Putamen (tissue), 1 donor: ENCODE measurements around the gene KMT5B.
A peak's percentile ranks its signal among the peaks of the same experiment; 100 is the strongest.

Source experiments
- DNase-seq: peaks from one replicate; pipeline ENCODE4 v3.0.0-alpha.2; 2016; ENCODE audit warnings: low spot score

KMT5B gene

DNA sequence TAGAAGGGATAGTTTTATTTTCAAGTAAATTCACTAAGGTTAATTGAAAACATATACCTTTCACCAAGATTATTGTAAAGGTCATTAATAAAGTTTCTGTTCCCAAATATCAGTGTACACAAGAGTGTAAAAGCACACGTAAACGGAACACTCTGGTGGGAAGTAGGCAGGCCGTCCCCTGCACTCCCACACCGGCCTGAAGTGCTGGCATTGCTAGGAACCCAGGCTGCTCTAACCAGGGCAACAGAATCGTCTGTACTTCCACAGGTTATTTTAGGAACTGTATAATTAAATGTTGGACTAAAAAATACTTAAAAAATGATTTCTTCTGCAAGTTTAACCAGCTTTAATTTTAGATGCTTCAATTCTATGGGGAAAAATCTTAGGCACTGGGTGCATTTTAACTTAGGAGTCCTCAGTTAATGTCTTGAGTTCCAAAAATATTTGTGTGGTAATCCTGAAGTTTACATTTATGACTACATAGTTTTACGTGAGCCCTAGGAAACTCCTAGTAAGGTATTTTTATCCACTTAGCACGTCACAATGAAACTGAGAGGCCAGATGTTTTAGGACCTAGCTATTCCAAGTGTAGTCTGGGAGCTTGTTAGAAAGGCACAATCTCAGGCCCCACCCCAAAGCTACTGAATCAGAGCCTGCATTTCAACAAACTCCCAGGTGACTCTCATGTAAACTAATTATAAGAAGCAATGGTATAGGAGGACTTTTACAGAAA, 31.2 kb downstream of the KMT5B start:
- no peak for DNase-seq

DNA sequence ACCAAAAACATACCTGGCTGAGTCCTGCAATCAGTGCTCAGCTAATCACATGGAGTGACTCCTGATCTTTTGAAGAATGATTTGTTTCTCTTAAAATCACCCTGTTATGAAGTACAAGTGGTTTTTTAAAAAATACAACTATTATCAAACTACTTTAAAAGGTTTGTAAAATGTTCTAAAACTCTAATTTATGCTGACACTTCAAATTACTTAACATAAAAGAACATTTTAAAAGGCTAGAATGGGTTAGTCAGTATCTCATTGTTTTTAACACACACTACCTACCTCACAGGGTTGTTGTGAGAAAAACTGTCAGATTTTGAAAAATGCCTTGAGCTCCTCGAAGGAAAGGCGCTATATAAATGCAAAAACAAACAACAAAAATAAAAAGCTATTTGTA, 33.2 kb downstream of the KMT5B start:
- DNase-seq = no peak

DNA sequence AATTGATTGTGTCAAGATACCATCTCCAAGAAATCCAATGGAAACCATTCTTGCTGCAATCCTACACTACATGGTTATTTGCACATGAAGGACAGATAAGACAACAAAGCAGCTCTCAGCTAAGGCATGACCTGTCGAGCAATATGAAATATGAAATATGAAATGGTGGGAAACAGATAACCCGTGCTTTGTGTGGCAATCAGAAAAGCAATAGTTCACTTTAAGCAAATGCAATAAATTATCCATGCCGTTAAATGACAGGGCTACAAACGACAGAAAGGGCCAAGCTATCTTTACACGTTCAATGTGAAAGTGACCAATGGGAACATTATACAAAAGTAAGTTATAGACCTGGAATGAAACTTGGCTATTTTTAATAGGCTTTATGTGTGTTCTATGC, 35.2 kb downstream of the KMT5B start:
- DNase-seq = no peak

DNA sequence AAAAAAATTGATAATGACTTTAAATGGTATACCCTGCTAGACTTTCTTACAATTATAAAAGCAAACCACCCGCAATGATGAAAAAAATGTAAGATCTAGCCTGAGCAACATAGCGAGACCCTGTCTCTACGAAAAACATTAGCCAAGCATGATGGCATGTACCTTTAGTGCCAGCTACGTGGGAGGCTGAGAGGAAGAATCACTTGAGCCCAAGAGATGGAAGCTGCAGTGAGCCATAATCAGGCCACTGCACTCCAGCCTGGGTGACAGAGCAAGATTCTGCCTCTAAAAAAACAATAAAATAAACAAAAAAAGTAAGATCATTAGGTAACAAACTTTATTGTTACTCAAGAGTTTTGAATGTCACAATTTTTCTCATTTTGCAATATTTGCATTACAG, 39.2 kb downstream of the KMT5B start:
- DNase-seq = no peak

DNA sequence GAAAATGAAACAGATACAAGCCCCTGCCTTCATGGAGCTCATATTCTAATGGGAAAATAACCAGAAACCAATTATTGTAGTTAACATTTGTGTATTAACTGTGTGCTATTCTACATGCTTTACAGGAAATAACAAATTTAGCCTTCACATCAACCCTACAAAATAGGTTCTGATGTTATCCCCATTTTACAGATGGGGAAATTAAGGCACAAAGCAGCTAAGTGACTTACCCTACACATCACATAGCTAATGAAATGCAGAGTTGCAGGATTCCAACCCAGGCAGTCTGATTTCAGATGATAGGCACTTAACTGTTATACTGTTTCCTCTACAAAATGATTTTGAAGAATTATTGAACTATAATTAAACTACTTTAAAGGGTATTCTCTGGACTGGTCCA, 43.7 kb downstream of the KMT5B start:
- no peak for DNase-seq

DNA sequence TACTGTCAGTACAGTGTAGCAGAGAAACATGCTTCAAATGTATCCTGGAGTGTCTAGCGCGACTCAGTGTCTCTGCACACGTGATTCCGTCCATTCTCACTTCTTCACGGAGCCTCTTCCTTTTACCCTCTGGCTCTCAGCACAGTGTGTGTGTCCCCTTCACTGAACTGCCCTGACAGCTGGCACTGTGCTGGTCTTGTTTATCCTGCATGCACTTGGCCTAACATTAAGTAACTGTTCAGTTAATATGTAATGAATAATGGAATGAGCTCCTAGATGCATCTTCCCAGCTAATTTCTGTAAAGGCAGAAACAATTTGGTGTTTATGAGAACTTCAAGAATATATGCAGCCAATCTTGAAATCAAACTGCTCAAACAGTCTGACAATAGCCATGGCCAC, 44.4 kb downstream of the KMT5B start:
- no peak for DNase-seq

DNA sequence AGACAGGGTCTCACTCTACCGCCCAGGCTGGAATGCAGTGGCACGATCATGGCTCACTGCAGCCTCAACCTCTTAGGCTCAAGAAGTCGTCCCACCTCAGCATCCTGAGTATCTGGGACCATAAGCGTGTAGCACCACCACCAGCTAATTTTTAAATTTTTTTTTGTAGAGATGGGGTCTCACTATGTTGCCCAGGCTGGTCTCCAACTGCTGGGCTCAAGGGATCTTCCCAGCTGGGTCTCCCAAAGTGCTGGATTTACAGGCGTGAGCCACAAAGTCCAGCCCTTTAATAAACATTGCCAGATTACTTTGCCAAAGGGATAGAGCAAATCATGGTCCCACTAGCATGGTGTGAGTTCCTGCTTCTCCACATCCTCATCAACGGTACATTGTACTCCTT, 45.6 kb downstream of the KMT5B start:
- DNase-seq = no peak

DNA sequence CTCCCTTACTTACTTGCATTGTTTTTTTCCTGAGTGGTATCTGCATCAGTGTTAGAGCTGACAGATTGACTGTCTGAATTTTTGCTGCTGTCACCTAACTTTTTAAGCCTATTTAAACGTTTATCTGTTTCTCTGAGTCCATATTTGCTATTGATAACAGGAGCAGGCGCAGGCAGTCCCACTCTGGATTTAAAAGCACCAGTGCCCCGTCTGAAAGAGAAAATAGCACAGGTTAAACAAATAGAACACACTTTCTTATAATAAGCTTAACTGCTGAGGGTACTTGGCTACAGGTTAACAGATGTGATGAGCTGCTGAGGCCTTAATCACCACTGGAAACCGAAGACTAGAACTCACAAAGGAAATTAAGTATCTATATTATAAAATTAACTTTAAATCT, 46.1 kb downstream of the KMT5B start:
- no peak for DNase-seq

DNA sequence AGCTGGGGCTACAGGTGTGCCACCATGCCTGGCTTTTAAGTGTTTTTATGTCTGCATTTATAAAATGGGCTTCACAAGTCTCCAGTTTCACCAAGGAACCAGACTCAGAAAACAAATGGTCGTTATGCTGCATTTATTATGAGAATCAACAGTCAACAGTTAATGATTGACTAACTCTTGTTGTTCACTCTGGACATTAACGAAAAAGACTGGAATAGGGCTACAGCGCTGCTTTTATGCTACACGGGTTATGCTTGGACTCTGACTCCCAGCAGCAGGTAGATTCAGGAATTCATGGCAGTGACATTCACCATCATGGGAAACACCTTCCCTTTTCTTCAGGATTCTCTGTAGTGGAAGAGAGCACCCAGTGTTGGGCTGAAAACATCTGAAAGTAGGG, 47.5 kb downstream of the KMT5B start:
- no peak for DNase-seq

DNA sequence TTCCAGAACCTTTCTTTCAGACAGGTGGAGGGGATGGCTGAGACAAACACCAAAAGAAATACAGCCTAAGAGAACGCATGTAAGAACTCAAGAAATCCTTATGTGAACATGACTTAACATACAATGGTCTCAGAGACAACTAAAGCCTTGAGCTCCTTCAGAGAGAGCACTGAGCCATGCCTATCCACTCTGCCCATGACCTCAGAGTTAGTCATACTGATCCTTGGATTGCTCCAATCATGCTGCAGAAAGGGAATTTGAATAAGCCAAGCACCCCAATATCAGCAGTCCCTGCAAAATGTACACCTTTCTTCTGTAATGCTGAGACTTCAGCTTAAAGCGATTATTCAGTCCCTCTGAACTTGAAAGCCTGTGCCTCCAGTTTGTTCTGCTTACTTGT, 48.7 kb downstream of the KMT5B start:
- DNase-seq = no peak

DNA sequence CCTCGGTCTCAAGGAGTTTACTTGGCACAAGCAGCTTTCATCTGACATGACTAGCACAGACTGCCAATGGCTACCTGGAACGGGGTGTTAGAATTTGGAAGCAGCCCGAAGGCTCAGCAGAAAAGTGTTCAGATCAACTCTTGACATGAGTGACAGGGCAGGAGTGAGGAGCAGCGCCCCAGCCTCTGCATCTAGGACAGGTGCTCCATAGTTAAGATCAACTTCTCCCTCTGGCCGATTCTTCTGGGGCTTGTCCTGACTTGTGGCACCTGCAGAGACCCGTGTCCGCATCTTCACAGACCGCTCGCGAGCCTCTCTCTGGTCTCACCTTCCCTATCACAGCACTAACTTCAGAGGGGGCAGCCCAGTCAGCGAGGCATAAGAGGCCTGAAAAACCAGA, 49.4 kb downstream of the KMT5B start:
- no peak for DNase-seq

DNA sequence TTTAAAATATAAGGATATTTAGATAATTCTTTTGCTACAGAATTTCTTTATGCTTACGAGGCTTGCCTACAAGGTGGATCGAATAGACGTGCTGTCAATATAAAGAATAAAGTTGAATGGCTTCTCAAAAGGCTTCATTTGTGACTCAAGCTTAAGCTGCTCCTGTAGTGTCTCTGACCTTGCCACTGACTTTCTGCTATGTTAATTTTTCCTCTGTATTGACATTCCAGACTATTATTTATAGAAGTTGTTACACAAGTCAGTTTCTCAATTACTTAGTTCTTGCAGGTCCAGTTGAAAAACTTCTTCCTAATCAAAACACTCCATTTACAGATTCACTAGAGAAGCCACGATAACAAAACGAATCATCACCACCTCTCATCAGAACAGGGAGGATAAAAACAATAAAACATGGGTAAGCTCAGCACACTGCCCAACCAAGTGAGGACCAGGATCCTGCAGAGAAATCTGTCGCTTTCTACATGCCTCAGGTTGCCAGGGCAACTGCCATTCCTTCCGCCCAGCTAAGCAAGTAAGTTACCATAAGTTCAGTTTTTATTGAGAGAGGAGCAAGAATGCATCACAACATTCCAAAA, 52.9 kb downstream of the KMT5B start:
- no peak for DNase-seq

DNA sequence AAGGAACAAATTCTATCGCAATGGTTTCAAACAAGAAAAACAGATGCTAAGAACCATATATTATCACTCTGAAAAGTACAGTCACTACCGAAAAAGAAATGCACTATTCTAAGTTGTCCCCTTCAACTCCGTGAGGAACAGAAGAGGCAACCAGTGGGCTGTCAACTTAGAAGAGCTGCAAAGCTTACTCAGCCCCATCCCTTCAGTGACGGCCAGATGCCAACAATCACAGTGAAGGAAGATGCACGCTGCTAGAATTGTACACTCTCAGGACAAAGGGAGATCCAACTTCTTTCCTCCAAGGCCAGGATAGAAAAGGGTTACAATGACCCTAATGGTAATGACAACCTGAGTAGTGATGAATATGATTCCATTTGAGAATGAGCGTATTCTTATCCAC, 53.4 kb downstream of the KMT5B start:
- no peak for DNase-seq

DNA sequence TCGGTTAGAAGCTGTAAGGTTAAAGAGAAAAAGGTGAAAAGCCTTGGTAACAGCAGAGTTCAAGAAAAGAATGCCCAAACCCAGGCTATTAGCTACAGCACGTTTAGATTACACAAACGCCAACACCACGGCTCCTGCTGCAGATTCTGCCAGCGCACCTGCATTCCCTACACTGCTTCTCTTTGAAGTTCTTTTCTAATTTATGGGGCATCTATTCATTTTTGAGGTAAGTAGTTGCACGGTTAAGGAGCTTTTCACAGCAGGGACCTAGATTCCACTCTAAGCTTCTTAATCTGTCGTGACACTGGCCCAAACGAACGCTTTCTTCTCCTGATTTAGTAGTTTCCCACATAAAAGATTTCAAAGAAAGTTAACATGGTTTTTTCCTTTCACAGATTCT, 53.9 kb downstream of the KMT5B start:
- DNase-seq = no peak

DNA sequence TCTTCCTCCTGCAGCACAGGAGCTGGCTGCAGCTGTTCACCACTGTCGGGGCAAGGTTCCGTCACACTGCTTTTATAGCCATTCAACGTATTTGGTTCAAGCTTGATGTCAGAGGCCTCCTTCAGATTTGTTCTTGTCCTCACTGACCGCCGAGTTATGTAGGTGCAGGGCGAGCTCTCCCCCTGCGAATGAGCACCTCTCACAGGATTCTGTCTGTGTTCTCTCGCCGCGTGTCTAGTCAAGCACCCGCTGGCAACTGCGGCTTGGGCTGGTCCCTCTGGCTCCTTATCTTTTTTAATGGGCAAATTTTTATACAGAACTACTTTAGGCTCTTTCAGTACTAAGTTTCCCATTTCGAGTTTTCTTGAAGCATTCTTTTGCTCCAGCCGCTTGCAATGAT, 54.5 kb downstream of the KMT5B start:
- DNase-seq = no peak

DNA sequence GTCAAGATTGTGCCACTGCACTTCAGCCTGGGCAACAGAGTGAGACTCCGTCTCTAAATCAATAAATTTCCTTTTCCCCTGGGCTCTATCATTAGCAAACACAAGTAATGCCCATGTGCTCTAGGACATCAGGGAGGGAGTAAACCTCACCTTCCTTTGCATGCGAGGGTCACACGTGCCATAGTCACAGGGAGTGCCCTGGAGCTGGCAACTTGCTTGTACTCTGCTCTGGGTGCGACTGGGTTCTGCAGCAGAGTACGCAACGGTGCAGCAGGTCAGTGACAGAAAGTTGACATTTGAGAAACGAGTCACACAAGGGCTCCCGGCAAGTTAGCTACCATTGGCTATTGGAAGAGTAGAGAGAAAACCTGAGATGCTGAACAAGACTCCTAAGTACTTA, 59.4 kb downstream of the KMT5B start:
- no peak for DNase-seq

DNA sequence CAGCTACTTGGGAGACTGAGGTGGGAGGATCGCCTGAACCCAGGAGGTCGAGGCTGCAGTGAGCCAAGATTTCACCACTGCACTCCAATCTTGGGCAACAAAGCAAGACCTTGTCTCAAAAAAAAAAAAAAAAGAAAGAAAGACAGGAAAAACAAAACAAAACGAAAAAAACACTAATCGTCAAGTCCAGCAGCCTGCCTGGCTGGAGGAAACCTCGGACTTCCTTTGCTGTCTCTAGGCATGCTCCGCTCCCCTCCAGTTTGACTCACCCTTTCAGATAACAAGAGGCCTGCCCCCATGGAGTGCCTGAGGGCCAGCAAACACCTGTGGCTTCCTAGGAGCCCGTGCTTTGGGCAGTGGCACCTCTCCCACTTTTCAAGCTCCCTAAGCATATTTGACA, 63.1 kb downstream of the KMT5B start:
- DNase-seq = no peak

DNA sequence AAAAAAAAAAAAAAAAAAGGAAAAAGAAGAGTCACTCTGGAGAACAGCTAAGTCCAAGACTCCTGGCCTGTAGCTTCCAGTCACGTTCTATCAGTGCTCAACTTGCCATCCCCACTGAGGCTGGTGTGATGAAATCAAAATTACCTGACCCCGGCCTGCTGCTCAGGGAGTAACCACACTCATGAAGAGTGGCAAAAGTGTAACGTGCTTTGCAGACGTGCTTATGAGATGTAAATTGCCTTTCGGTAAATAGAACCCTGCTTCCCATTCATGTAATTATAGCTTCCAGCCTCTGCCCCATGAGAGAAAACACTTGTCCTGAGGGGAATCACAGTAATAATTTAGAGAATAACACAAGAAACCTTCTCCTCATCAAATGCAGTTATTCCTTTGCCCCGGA, 63.7 kb downstream of the KMT5B start:
- no peak for DNase-seq

DNA sequence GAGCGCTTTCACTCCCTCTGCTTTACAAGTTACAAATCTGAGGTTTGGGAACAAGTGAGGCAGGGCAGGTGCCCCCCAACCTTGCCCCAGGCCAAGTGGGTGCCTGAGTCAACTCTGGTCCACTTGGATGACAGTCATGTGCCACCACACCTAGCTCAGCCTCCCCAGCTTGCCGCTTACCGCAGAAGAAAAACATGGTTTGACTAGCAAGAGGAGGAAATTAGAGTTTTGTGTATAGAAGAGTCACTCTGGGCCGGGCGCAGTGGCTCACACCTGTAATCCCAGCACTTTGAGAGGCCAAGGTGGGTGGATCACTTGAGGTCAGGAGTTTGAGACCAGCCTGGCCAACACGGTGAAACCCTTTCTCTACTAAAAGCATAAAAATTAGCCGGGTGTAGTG, 64.2 kb downstream of the KMT5B start:
- DNase-seq = no peak

DNA sequence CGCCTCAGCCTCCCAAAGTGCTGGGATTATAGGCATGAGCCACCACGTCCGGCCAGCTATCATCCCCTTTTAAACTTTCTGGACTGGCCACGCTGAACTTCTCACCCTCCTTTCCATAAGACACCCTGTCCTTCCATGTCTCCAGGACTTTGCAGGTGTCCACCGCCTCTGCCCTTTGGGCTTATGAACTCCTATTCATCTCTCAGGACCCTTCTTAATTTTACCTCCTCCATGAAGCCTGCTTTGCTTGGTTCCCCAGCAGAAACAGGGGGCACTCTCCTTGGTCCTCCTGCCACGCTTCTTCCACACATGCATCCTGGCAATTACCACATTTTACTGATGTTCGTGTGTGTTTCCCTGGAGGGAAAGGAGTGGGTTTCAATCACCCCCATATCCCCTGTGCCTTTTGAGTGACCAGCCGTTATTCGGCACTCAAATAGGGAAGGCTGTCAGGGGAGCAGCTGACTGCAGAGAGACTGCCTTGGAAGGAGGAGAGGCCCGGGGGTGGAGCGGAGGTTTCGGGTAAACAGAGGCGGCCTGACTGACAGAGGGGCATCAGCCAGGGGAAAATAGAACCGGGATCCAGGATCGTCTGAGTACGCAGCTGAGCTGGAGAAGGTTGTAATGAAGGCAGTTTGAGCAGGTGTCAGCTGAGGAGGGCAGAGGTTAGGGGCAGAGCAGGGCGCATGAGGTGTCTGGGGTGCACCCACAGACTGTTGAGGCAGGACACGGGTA, 64.9 kb downstream of the KMT5B start:
- no peak for DNase-seq

DNA sequence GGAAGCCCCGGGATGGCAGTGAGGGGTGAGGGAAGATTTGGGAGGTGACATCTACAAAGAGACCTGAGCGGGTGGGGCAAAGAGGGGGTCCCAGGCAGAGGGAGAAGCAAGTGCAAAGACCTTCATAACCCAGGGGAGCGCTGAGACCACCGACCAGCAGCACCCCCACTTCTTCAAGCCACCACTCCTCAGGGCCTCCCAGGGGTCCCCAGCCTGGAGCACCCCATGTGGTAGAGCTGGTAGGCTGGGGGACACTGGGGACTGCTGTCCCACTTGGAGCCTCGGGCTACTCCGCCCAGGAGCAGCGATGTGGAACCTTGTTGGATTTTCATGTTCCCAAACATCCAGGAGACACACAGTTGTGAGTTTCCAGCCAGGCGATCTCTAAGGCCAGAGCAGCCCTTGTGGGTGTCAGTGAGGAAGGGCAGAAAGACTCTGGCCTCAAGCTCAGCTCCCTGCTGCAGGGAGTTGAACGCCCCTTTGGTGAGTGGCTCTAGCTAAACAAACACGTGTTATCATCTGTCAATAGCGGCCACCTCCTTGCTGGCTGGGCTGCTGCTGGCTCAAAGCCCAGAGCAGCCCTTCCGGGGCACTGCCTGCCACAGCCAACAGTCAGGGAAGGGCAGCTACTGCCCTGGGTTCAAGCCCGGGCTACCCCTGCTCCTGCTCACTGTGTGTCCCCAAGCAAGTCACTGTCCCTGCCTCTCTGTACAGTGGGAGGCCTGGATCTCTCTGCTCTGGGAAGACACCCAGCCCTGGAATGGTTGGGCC, 66.2 kb downstream of the KMT5B start:
- peak; percentile 30 for DNase-seq

DNA sequence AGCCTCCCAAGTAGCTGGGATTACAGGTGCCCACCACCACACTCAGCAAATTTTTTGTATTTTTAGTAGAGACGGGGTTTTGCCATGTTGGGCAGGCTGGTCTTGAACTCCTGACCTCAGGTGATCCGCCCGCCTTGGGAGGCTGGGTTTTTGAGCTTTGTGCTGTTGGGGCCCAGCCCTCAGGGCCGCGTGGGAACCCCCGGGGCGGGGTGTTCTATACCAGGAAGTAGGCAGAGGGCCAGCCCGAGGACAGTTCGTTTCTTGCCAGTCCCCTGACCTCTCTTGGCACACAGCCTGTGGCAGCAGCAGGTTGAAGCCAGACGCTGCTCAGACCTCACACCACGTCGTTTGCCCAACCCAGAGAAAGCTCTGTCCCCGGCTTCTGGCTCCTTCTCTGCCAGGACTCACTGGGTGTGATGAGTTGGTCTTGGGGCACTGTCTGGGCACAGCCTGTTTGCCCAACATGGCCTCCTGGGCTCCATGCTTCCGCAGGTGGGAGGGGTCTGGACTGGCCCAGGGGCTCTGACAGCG, 67.0 kb downstream of the KMT5B start:
- no peak for DNase-seq
